ENCODE measurements around the gene DCAF4.
"Not testable (repeated sequence)": the region's sequence is repeated elsewhere in the genome, so short reads cannot be mapped to it uniquely, and the experiment has no call there.

The DCAF4 gene

DNA sequence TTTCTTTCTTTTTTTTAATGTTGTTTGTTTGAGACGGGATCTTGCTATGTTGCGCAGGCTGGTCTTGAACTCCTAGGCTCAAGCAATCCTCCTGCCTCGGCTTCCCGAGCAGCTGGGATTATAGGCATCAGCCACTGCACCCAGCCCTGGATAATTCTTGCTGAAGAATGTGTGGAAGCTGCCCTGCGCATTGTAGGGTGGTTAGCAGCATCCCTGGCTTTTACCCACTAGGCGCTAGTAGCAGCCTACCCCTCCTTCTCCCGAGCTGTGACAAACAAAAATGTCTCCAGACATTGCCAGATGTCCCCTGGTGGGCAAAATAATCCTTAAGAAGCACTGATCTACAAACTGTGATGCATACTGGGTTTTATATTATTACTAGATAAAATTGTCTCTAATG, 6.6 kb downstream of the DCAF4 start:
- no peak for DNase-seq (ENCODE audit: low read depth in 2 of 2)

- no peak for DNase-seq (ENCODE audit: low read depth in 2 of 2)
Observed at GRCh38 chr14:72939630-72940029, 13.4 kb downstream of the DCAF4 start.

DNA sequence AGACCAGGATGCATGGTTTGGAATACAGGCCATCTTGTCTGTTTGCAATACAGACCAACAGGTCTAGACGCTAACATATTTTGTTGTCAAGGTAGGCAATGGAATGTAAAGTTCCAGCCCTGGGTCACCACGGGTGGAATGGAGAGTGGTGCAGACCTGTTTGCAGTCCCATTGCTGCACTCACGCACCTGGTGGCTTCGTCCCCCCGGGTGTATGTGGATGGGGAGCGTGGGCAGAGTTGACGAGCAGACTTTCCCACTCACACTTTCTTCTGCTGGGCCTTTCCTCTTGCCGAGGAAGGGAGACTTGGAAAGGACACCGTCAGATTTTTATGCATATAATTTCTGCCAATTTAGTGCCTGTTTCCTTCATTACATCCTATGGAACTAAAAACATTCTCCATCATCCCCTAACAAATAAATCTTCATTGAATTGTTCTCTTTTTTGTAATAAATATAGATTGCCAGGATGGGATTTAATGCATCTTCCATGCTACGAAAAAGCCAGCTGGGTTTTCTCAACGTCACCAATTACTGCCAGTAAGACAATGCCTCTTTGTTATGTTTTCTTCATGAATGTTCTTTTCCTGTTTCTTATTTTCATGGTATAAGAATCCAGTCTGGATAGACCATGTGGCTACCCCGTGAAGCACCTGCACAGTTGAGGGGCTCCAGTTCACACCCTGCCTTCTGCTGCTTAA, 15.2 kb downstream of the DCAF4 start:
- DNase-seq (ENCODE audit: low read depth in 2 of 2) = no peak

- DNase-seq (ENCODE audit: low read depth in 2 of 2) = no peak
Observed at GRCh38 chr14:72942934-72943333, 16.7 kb downstream of the DCAF4 start.

- no peak for DNase-seq (ENCODE audit: low read depth in 2 of 2)
Observed at GRCh38 chr14:72943876-72944430, 17.7 kb downstream of the DCAF4 start.

DNA sequence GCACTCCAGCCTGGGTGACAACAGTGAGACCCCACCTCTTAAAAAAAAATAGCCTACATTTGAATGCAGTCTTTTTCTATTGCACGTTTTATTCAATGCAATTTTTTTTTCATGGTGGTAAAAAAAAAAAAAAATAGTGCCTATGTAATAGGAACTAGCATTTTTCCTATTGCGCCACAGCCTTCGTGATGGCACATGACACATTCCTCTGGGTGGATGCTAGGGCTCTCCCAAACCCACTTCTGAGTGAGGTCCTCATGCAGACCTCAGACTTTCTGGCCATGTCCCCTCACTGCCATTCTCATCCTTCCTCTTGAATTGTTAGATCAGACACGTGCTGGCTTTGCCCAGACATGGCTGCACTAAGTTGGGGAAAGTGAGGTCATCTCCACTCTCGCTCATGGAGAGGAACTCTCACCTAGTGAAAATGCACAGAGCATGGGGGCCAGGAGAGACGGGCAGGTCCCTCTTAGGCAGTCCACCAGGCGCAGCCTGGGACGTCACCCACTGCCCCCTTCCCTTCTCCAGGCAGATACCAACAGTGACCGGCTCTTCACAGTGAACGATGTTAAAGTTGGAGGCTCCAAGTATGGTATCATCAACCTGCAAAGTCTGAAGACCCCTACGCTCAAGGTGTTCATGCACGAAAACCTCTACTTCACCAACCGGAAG, 19.2 kb downstream of the DCAF4 start:
- DNase-seq (ENCODE audit: low read depth in 2 of 2) = no peak

DNA sequence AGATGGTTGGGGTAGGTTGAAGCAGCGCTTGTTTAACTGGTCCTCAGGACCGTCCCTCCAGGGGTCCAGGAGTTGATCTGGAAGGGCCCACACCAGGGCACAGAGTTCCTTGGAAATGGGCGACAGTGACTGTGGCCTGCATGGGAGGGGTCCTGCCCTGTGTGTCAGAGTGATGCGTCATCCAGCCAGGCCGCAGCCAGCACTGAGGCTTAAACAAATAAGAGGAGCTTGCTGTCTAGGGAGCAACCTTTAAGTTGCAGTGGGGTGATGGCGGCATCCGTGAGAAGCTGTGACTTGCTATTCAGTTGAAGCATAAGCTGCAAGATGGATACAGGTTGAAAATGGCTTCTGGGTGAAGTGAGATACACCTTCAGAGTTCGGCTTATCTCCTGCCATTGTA, 20.2 kb downstream of the DCAF4 start:
- no peak for DNase-seq (ENCODE audit: low read depth in 2 of 2)

DNA sequence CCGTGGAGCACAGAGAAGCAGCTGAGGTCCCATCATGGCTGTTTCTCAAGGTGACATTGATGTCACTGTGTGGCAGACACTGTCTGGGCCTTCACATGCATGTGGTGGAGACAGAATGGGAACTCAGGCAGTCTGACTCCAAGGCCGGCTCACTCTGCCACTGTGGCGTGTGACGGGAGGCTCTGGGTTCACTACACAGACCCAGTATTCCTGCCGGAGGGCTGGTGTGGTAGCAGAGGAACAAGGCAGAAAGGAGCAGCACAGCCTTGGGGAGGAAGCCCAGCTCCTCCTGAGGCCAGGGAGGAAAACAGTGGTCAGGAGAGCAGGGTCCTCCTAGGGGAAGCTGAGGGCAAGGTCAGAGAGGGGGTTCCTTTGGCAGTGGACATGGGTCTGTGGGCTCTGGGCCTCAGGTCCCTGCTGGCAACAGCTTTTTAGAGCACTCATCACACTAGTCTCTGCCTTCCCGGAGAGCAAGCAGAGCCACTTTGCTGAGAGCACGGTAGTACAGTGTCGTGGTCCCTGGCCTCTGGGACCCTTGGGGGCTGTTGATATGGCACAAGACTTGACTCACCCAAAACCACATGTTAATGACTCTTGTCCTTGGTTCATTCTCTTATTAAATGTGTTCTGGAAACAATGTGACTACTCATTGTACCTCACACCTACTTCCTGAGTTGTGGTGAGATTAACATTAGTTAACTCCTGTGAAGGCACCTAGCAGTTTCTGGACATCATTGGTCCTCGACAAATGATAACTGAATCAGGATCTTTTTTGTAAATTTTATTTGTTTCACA, 21.3 kb downstream of the DCAF4 start:
- no peak for DNase-seq (ENCODE audit: low read depth in 2 of 2)

DNA sequence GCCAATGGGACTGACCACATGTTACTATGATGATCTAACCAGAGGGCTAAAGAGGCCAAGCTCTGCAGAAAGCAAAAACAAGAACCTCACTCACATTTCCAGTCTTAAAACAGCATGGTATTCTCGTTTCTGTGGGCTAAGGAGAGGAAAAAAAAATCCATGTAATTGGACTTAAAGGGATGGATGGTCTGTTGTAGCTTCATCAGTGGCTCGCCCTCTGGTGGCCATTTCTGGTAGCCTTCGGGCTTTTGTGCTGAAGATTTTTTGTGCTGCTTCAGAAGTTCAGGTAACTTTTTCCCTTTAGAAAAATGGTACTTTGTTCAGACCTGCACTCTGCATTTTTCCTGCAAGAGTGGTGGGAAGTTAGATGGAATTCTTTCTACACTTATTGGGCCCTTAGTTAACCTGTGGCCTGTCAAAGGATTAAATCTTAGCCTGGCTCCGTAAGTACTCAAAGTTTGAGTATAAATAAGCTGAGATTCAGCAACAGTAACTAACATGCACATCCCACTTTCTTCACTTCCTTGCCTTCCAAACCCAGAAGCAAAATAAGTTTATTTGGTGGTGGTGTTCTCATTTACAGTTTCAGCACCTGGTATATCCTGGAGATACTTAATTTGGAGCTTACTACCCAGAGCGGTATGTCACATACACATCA, 22.3 kb downstream of the DCAF4 start:
- peak in 1 of 2 donors; percentile 35 for DNase-seq (ENCODE audit: low read depth in 2 of 2)

DNA sequence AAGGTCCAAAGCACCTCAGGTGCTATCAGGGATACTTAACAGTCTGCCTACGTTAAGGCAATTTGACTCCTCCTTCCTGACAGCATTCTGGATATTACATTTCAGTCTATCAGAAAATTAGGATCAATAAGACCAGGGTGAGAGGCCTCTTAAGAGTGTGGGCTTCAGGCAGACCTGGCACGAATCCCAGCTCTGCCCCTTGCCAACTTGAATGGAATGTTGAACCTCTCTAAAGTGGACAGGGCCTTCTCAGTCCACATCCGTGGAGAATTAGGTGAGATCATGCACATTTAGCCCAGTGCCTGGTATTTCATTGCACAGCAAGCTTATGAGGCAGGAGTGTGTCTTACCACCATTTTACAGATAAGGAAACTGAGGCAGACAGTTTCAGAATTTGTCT, 25.9 kb downstream of the DCAF4 start:
- no peak for DNase-seq (ENCODE audit: low read depth in 2 of 2)

- DNase-seq (ENCODE audit: low read depth in 2 of 2) = not testable (repeated sequence)
Observed at GRCh38 chr14:72956741-72957140, 30.5 kb downstream of the DCAF4 start.

DNA sequence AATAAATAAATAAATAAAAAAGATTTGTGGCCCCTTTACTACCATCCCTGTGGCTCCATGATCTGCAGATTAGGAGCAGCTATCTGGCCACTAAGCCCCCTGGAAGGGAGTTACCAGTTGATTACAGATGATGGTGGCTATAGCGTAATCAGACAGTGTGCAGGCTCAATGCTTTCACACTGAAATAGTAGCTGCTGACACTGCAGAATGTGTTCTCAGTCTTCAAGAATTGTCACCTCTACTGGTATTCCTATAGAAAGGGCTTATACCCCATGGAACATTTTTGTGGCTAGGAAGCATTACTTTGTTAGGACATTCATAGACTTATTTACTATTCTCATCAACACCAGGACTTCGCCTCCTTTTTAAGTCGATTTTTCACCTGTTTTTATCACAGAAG, 30.9 kb downstream of the DCAF4 start:
- DNase-seq (ENCODE audit: low read depth in 2 of 2) = no peak

DNA sequence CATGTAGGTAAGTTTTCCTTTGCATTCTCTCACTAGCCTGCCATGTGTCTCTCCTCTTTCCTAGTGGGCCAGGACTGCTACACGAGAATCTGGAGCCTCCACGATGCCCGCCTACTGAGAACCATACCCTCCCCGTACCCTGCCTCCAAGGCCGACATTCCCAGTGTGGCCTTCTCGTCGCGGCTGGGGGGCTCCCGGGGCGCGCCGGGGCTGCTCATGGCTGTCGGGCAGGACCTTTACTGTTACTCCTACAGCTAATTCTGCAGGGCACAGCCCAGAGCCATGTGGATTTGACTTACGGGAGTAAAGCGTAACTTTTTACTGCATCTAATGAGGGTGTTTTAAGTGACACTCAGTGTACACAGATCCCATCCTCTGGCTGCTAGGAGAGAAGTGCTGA, 32.3 kb downstream of the DCAF4 start:
- DNase-seq (ENCODE audit: low read depth in 2 of 2) = no peak

GRCh38 chr14:72961016-72961415, 34.8 kb downstream of the DCAF4 start:
- DNase-seq (ENCODE audit: low read depth in 2 of 2) = not testable (repeated sequence)

DNA sequence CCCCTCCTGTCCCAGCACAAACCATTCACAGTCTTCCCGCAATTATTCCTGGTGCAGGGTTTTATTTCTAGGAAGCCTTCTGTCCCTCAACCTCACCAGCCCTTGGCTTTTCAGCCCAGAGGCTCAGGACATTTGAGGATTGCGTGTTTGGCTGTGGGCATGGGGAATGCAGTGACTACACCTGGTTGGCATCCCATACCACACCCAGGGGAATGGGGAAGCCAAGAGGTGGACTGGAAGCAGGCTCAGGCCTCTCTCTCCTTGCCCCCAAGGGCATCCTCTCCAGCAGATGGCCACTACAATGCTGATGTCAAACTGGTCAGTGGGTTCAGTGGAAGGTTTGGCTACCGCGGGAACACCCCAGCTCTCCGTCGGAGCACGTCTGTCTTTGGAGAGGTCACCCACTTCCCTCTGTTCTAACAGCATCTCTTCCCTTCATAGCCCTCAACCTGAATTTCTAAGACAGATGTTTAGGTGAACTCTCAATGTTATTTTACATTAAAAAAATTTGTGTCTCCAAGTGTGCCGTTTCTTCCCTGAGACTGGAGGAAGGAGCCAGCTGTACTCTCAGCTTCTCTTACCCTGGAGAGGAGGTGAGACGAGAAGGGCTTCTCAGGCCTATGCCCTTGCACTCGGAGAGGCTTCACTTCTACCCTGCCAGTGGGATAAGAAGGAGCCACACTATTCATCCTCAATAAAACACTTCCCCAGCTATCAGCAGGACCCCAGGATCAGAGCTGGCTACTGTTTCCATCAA, 35.5 kb downstream of the DCAF4 start:
- no peak for DNase-seq (ENCODE audit: low read depth in 2 of 2)

- DNase-seq (ENCODE audit: low read depth in 2 of 2) = not testable (repeated sequence)
Observed at GRCh38 chr14:72962336-72962754, 36.1 kb downstream of the DCAF4 start.

DNA sequence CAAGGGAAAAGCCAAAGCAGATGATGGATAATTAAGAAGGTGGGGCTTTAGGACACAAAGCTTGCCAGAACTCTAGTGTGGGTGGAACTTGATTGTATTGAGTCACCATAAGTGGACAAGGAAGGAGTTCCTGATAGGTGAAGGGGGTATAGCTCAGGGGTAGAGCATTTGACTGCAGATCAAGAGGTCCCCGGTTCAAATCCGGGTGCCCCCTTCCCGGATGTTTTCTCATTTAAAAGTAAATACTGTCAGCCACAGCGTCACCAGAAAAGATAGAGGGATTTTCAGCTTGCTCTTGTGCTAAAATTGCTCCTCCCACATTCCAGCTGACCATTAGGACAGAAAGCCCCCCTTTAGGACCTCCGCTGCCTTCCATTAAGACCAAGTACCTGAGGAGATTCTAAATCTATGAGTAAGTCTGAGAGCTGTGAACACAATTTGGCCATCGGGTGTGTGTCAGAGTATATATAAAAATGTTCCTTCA, 36.6 kb downstream of the DCAF4 start:
- no peak for DNase-seq (ENCODE audit: low read depth in 2 of 2)

DNA sequence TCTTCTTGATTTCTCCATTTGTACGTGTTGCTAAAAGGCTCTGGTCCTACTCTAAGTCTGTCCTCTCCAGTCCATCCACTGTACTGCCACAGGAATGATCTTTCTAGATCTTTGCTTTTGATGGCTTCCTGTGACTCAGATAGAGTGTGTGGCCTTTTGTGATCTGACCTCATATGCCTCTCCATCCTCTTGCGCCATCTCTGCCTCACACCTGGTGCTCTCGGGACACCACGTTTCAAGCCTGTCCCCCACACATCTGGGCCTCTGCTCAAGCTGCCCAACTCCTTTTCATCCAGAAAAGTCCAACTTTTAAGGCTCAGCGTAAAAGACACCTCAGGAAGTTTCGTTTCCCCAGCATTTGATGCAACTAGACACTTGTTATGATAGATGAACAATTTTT, 39.0 kb downstream of the DCAF4 start:
- DNase-seq (ENCODE audit: low read depth in 2 of 2) = no peak

DNA sequence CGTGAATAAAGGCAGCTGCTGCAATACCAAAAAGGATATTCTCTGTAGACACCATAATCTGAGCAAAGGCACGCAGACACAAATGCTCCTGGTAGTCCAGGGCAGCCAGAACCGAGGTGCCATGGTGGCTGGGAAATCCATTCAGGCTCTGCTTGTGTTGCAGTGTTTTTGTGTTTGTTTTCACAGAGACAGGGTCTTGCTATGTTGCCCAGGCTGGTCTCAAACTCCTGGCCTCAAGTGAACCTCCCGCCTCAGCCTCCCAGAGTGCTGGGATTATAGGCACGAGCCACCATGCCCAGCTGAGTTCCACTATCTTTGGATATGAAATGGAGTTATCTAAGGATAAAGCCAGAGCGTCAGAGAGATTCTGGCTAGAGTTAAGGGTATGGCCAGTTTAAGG, 39.8 kb downstream of the DCAF4 start:
- DNase-seq (ENCODE audit: low read depth in 2 of 2) = no peak

DNA sequence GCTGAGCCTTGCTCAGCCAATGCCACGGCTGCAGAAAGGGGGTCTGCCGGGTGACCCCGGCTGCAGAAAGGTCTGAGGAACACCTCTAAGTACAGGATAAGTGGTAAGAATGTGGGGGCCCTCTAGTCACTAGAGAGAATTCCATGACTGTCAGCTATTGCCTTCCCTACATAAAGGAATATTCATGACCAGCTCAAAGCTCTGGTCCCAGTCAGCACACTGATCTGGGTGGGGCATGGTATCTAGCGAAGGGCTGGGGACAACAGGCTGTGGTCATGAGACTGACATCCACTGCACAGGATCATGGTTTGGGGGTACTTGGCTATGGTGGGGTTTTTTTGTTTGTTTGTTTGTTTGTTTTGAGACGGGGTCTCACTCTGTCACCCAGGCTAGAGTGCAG, 42.1 kb downstream of the DCAF4 start:
- no peak for DNase-seq (ENCODE audit: low read depth in 2 of 2)

GRCh38 chr14:72970058-72970630, 43.9 kb downstream of the DCAF4 start:
- DNase-seq (ENCODE audit: low read depth in 2 of 2) = no peak
